ENCODE results near the gene B3GNT5.
"Not testable (repeated sequence)": the region's sequence is repeated elsewhere in the genome, so short reads cannot be mapped to it uniquely, and the experiment has no call there.

B3GNT5 gene

DNA sequence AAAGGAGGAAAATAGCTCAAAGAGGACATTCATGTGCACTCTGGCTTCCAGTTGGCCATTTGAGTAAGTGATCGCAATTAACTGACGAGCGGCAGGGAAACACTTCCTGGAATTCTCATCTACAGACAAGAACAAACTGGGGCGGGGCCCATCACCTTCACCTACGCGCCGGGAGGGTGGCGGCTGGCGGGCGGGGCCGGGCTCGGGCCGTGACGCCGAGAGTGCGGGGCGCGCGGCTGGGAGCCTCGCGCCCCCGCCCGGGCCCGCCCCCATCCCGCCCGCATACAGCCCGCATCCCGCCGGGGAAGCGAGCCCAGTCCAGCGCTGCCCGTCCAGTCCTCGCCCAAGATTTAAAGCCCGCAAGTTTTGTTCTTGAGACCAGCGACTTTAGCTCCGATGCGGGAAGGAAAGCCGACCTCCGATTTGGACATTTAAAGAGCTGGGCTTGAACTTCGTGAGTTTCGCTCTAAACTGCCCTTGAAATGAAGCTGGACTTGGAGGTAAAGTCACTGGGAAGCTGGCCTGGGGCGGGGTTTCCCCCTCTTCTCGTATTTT is at the start of gene B3GNT5:
B3GNT5 (plus strand) TSS at position 281 of the 555 bp plus-strand sequence. CDS start 16,546 bp downstream, outside the sequence.
- DNase-seq (ENCODE audit: low spot score), result no peak

DNA sequence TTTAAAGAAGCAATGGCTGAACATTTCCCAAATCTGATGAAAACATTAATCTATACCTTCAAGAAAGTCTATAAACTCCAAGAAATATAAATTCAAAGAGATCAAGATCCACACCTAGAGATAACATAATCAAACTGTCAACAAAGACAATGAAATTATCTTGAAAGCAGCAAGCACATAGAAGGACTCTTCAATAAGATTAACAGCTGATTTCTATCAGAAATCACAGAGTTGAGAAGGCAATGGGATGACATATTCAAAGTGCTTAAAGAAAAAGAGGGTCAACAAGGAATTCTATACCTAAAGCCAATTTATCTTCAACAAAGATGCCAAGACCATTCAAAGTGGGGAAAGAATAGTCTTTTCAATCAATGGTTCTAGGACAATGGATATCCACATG is 49.4 kb upstream of the B3GNT5 start:
- DNase-seq (ENCODE audit: low spot score), result no peak

DNA sequence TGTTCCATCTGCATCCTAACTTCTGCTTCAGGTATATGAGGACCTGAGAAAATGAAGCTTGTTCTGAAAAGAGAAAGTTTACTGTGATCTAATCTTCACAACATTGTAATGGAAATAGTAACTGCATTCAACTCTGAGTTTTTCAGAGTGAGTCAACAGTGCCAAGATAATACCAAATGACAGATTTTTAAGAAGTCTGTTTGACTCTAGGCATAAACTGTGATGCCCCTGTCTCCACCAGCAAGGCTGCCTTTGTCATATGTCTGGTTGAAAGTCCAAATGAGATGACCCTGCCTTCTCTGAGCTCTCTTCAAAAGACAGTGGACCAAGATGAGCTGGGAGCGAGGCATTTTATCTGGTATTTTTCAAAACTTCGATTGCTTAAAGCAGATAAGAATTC is 44.8 kb upstream of the B3GNT5 start:
- no peak for DNase-seq (ENCODE audit: low spot score)

GRCh38 chr3:183208800-183209199 is 44.3 kb upstream of the B3GNT5 start:
- DNase-seq (ENCODE audit: low spot score), result no peak

DNA sequence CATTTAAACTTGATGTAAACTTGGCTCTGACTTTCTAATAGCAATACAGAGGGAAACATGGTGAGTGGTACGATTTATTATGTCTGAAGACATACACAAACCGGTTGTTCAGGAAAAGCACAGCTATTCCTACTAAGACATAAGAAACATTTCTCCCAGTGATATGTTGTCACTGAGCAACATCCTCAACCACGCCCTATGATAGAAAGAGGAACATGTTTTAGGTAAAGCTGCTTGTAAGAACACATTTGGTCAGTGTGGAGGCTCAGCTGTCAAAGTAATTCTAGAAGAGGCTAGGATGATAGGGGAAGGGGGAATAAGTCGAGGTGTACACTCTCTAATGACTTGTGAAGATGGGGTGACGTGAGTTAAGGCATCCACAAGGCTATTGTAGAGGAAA is 42.7 kb upstream of the B3GNT5 start:
- no peak for DNase-seq (ENCODE audit: low spot score)

DNA sequence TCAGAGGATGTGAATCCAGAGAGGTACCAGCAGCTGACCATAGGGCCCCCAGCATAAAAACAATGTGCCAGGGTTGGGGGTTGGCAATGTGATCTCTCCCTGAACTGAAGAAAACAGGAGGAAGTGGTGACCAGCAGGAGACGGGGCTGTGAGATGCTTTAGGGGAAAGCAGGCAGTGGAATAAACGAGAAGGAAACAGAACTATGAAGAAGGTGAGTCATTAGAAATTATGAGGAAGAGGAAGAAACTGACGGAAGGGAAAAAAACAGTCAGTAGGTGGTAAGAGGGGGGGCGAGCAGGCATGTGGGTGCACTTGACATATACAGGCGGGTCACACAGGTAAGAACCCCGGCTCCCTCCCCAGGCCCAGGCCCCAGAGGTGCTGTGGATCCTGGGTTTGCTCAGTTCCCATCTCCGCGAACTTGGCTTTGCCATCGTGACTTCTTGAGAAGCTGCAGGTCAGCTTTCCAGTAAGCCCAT is 42.2 kb upstream of the B3GNT5 start:
- DNase-seq (ENCODE audit: low spot score), result no peak

DNA sequence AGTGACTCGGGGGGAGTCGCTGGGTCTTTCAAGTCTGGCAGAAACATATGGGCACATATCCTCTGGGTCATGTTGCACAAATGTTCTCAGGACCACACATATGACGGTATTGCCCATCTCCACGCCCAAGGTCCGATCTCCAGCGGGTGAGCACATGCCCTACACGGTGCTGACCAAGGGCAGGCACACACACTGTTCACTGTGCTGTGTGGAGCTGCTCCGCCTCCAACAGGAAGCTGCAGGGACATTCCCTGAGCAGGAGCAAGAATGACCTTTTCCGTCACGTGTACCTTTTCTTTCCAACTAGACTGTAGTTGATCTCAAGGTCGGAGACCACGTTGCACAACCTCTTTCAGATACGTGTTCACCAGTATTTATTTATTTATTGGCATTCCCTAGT is 41.7 kb upstream of the B3GNT5 start:
- DNase-seq (ENCODE audit: low spot score), result no peak

- no peak for DNase-seq (ENCODE audit: low spot score)
These were observed 41.0 kb upstream of the B3GNT5 start for GRCh38 chr3:183212096-183212495.

GRCh38 chr3:183212565-183212964 is 40.5 kb upstream of the B3GNT5 start:
- DNase-seq (ENCODE audit: low spot score), result no peak

DNA sequence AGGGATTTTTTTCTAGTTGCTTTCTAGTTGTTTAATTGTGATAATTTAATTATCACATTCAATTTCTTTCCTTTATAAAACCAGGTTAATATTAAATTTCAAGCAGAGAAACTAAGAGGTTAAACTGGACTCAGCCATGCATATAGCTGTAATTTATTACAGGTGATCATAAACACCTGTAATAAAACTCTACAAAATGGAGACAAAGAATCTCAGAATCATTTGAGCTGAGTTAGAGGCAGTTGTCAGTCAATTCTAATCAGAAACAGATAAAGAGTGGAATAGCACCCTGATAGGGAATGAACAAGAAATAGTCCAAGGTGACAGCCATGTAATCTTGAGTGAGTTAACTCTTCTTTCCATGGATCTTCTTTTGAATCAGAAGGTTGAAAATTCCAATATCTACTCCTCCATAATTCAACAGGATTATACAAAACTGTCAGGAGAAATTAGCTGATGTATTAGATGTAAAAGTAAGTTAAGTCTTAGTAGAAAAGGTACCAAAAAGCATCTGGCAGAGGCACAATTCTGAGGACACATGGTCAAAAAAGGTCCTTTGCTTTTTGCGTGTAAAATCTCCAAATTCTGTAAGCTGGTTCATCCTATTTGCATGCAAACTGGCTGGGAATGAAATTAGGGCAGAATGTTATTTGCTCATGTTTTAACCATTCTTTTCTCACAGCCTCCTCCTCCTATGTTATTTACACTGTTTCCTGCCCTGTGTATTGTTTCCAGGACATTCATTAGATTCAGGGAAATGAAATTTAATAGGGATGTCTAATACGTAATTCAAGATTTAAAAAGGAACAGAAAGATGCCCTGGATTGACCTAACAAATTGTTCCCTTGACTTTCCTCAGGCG is 39.4 kb upstream of the B3GNT5 start:
- no peak for DNase-seq (ENCODE audit: low spot score)

GRCh38 chr3:183214277-183214612 is 38.8 kb upstream of the B3GNT5 start:
- DNase-seq (ENCODE audit: low spot score), result no peak

- DNase-seq (ENCODE audit: low spot score), result no peak
These were observed 37.4 kb upstream of the B3GNT5 start for GRCh38 chr3:183215591-183216202.

DNA sequence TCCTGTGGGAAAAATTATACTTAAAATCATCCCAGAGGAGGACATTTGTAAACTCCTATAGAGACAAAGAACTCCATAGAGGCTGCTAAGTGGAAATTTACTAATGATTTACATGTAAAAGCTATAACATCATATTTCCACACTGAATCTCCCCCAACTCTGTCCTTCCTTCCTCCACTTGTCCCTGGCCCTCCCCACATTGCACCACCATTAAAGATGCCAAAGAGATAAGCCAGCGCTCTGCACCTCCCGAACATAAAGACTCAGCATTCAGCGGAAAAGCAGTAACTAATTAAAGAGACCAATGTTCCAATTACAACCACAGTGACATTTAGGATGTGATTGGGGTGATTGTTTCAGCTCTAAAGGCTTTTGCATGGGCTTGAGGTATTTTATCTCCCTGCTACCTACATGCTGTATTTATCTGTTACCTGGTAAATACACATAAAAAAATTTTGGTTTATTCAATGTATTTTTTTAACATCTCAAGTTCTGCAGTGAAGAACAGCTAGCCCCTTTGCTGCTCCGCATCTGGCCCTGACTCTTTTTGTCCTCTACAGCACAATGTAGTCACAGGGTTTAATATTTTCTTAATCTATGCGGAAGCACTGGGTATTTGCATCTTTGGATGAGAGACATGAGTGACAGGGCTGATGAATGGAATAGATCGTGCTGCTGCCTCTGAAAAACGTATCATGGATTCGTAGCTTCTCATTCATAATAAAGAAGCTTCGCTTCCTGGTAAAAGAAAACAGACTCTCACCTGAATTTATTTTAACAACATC is 35.3 kb upstream of the B3GNT5 start:
- DNase-seq (ENCODE audit: low spot score), result no peak

GRCh38 chr3:183218826-183219225 is 34.2 kb upstream of the B3GNT5 start:
- no peak for DNase-seq (ENCODE audit: low spot score)

GRCh38 chr3:183220828-183221227 is 32.2 kb upstream of the B3GNT5 start:
- DNase-seq (ENCODE audit: low spot score), result no peak

GRCh38 chr3:183222631-183223235 is 30.3 kb upstream of the B3GNT5 start:
- no peak for DNase-seq (ENCODE audit: low spot score)

- DNase-seq (ENCODE audit: low spot score), result no peak
These were observed 28.7 kb upstream of the B3GNT5 start for GRCh38 chr3:183224180-183224970.

- no peak for DNase-seq (ENCODE audit: low spot score)
These were observed 26.6 kb upstream of the B3GNT5 start for GRCh38 chr3:183226333-183226890.

DNA sequence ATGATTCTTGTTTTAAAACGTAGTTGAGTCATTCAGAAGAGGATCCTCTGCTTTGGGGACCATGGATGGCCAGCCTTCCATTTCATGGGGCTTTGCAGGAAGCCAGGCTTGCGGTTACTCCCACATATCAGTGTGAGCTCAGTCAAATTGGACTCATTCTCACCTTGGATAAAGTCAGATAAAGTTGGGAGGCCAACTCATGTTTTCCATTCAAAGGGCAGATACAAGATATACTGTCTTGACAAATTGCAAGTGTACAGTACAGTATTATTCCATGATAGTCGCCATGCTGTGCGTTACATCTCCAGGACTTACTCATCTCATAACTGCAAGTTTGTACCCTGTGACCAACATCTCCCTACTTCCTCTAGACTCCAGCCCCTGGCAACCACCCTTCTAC is 25.5 kb upstream of the B3GNT5 start:
- no peak for DNase-seq (ENCODE audit: low spot score)

DNA sequence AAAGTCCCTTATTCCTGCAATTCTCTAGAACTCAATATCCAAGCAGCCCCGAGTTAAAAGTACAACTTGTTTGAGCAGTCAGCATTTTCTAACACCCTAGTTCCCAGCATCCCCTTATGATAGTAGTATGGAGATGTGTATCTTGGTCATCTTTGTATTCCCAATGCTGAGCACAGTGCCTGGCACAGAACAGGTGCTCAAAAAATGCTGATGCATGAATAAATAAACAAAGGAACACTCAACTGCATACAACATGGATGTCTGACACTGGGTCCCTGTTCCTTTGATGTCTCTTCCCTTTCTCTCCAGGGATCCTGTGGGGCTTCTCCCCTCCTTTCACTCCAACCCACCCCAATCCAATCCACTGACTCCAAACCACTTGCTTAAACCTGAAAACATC is 23.9 kb upstream of the B3GNT5 start:
- DNase-seq (ENCODE audit: low spot score), result no peak

DNA sequence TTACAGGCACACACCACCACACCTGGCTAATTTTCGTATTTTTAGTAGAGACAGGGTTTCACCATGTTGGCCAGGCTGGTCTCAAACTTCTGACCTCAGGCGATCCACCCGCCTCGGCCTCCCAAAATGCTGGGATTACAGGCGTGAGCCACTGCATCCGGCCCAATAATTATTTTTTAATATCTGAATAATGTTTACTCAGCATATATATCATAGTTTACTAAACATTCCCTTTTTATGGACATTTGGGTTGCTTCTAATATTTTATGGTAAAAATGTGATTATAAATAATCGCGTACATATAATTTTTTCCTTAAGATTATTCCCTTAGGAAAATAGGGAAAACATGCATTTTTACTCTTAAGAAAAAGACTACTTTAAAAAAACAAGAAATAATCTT is 22.8 kb upstream of the B3GNT5 start:
- not testable (repeated sequence) for DNase-seq (ENCODE audit: low spot score)

Measured in left forelimb (tissue), 1 donor.